ENCODE data around the gene REM2.

DNA sequence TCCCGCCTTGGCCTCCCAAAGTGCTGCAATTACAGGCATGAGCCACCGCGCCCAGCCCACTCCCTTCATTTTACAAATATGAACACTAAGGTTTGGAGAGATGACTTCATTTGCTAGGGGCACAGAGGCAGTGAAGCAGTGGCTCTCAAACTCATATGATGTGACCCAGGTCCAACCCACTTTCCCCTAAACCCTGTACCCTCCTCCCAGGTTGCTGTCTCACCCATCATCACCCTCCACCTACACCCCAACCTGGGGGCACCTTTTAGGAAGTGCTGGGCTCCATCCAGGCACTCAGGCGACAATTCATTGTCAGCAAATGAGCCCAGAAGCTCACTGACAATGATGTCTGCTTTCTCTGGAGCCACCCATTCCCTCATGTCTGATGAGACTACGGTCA, 40.7 kb downstream of the REM2 start:
- no peak for TF ChIP-seq EZH2 (IDR thresholded peaks at IDR 0.05; ENCODE audit: low read length)
- TF ChIP-seq, protein P1, sequence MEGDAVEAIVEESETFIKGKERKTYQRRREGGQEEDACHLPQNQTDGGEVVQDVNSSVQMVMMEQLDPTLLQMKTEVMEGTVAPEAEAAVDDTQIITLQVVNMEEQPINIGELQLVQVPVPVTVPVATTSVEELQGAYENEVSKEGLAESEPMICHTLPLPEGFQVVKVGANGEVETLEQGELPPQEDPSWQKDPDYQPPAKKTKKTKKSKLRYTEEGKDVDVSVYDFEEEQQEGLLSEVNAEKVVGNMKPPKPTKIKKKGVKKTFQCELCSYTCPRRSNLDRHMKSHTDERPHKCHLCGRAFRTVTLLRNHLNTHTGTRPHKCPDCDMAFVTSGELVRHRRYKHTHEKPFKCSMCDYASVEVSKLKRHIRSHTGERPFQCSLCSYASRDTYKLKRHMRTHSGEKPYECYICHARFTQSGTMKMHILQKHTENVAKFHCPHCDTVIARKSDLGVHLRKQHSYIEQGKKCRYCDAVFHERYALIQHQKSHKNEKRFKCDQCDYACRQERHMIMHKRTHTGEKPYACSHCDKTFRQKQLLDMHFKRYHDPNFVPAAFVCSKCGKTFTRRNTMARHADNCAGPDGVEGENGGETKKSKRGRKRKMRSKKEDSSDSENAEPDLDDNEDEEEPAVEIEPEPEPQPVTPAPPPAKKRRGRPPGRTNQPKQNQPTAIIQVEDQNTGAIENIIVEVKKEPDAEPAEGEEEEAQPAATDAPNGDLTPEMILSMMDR (optimal IDR thresholded peaks at IDR 0.05 in 1 of 3, IDR thresholded peaks at IDR 0.05 in 1 of 3, conservative IDR thresholded peaks at IDR 0.05 in 1 of 3; ENCODE audit: extremely low read depth in 1 of 3, insufficient read depth in 2 of 3, low read length in 3 of 3) = no peak
